ENCODE data around the gene ARMS2. TPM values are rescaled to one million over a fixed set of nuclear protein-coding genes. Genes with fewer than 3 reads are reported as not detected.

The ARMS2 gene
- total RNA-seq, 2 donors from 2014 or later = not detected

DNA sequence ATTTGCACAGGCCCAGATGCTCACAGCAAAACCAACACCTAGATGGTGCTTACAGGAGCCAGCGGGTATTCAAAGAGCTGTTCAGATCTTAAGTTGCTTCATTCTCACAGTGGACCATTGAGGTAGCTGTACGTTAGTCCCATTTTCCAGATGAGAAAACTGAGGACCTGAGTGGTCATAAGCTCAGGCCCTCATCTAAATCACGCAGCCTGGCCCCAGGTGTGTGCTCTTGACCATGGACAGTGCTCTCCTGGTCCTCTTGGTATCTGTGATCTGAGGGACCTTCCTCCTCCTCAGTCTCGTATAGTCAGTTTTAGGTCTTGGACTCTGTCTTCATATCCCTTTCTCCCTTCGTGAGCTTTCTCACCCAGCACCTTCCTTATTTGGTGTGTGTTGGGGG is 50.6 kb downstream of the ARMS2 start:
- H3K9me3 ChIP-seq = no peaks in the 10 kb centered on the region
- H3K36me3 ChIP-seq = no peaks in the 10 kb centered on the region
- no peak for DNase-seq
- TF ChIP-seq, protein P1, sequence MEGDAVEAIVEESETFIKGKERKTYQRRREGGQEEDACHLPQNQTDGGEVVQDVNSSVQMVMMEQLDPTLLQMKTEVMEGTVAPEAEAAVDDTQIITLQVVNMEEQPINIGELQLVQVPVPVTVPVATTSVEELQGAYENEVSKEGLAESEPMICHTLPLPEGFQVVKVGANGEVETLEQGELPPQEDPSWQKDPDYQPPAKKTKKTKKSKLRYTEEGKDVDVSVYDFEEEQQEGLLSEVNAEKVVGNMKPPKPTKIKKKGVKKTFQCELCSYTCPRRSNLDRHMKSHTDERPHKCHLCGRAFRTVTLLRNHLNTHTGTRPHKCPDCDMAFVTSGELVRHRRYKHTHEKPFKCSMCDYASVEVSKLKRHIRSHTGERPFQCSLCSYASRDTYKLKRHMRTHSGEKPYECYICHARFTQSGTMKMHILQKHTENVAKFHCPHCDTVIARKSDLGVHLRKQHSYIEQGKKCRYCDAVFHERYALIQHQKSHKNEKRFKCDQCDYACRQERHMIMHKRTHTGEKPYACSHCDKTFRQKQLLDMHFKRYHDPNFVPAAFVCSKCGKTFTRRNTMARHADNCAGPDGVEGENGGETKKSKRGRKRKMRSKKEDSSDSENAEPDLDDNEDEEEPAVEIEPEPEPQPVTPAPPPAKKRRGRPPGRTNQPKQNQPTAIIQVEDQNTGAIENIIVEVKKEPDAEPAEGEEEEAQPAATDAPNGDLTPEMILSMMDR (IDR thresholded peaks at IDR 0.05) = no peak
- H3K27ac ChIP-seq = no peak overlapping the region
- intact Hi-C loops (cut with DNase I) = no loop called here
- no peaks in the 10 kb centered on the region for H3K27me3 ChIP-seq
- no peak overlapping the region for H3K4me3 ChIP-seq
- H3K9ac ChIP-seq (ENCODE audit: low read depth in 2 of 2, low read length in 2 of 2) = no peak overlapping the region
- H3K4me1 ChIP-seq = no peaks in the 10 kb centered on the region

DNA sequence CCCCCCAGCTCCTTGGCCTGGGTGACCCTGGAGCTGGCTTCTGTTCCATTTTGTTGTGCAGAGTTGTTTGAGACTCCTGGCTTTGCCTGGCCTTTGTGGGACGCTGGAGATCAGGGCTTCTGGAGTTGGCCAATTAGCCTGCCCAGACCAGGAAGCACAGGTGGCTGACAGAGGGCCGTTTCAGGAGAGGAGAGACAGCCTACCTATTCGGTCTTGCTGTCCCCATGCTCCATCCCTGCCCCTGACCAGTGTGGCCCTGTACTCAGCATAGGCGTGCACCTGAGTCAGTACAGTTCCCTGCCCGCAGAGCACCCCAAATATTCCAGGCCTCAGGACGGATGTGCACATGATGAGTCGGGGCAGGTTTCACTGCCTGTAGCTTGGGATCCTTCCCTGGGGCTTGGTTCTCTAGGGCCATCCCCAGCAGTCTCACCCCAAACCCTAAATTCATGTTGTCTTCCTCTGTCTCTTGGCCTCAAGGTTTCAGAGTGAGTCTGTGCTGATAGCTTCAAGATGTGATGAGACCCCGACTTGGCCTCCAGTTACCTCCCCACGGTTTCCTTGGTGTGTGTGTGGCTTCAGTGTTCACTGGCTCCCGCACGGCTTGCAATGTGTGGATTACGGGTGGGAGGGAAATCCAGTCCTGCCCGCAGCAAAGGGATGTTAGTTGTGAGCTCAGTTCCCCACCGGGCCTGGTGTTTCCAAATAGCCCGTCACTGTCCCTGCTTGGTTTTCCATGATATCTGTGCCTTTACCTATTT is 51.6 kb downstream of the ARMS2 start:
- Histone ChIP-seq H3K9me3 (no peaks in the 10 kb centered on the region), H3K4me3 (no peak overlapping the region), H3K27ac (no peak overlapping the region), H3K27me3 (no peaks in the 10 kb centered on the region), H3K4me1 (no peaks in the 10 kb centered on the region), H3K9ac (ENCODE audit: low read depth in 2 of 2, low read length in 2 of 2) (no peak overlapping the region), H3K36me3 (no peaks in the 10 kb centered on the region)
- TF ChIP-seq, protein P1 (IDR thresholded peaks at IDR 0.05) = no peak
- intact Hi-C loops (cut with DNase I) = no loop called here
- no peak for DNase-seq

Small RNA genes lying within 50 kb of the gene (microRNA-seq; reads per million reads assigned to microRNA genes)
- gene MIR3941 = not detected

Other genes with a start within 250 kb of the ARMS2 start
- under 1 TPM; 0.13 to 0.40 TPM for gene BTBD16, start 183.4 kb upstream of the ARMS2 start, total RNA-seq
- gene PLEKHA1, start 79.9 kb upstream of the ARMS2 start, total RNA-seq = 10 to 100 TPM; 34.8 to 55.6 TPM
- 10 to 100 TPM in 1 of 2 donors, 1 to 10 TPM in 1; 8.9 to 26.9 TPM for gene HTRA1, start 6.9 kb downstream of the ARMS2 start, total RNA-seq
- 100 to 1,000 TPM in 1 of 2 donors, 10 to 100 TPM in 1; 33.6 to 165 TPM for gene DMBT1, start 106.1 kb downstream of the ARMS2 start, total RNA-seq
- gene C10orf120, start 245.2 kb downstream of the ARMS2 start, total RNA-seq = not detected

Data from colonic mucosa (tissue), 4 donors.